ENCODE data around the gene OSTC.
"Not testable (repeated sequence)": the region's sequence is repeated elsewhere in the genome, so short reads cannot be mapped to it uniquely, and the experiment has no call there.

OSTC gene

DNA sequence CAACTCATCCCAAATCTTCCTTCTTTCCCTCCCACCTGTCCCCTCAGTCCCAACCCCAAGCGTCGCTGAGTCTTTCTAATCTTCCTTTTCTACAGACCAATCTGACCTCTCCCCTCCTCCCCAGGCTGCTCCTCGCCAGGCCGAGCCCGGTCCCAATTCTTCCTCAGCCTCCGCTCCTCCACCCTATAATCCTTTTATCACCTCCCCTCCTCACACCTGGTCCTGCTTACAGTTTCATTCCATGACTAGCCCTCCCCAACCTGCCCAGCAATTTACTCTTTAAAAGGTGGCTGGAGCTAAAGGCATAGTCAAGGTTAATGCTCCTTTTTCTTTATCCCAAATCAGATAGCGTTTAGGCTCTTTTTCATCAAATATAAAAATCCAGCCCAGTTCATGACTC lies 60.2 kb downstream of the OSTC start:
- in situ Hi-C loops (cut with HindIII; ENCODE audit: low sequenced_read_pairs) = not testable (repeated sequence)

DNA sequence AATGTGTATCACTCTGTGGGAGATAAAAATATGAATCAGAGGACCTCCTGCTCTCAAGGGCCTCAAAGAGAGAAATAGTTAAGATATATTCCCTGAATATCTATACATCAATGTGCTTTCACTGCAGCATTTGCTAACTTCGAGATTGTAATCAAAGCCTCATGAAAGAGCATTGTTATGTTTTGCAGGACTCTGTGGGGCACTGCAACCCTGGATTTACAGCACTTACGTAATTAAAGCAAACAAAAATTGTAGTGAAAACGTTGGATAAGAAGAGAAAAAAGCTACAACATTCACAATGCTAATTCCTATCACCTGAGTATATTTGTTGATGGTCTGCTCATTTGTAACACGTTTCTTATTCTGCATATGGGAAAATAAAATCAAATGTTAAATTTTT lies 64.5 kb downstream of the OSTC start:
- in situ Hi-C loops (cut with HindIII; ENCODE audit: low sequenced_read_pairs) = no loop called here

DNA sequence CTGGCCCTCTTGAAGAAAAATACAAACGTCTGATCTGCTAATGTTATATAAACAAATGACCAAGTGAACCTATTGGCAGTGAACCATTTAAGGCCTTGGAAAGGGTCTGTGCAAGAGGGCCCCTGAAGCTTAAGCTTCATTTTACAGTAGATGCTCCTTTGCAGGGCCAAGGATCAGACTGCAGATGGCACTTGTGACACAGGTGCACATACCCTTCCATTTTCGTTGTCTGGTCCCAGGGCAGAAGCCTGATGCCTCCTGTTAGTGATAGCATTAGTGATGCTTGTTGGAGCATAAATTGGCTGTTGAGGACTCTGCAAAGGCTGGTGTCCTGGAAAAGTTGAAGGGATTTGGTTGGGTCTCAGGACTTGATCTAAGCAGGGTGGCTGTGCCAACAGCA lies 65.9 kb downstream of the OSTC start:
- in situ Hi-C loops (cut with HindIII; ENCODE audit: low sequenced_read_pairs) = no loop called here

DNA sequence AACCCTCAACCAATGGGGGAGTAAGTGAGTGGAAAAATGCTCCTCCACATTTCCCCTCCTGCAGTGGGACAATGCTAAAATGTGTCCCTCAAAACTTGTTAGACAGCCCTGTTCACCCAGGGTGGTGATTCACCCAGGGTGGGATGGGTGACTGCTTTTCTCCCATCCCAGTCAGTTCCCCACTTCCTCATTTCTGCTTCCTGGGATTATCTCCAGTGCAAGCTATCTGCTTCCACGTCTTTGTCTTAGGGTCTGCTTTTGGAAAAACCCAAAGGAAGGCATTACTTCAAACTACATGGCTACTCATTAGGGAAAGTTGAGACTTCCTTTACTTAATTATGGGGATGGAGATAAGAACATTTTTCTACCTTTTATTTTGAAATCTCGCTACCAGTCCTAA lies 67.0 kb downstream of the OSTC start:
- in situ Hi-C loops (cut with HindIII; ENCODE audit: low sequenced_read_pairs) = no loop called here

Data from endothelial cell of hepatic sinusoid (primary cell).